ENCODE results near the gene ZNF691.

- TF ChIP-seq, protein P1, sequence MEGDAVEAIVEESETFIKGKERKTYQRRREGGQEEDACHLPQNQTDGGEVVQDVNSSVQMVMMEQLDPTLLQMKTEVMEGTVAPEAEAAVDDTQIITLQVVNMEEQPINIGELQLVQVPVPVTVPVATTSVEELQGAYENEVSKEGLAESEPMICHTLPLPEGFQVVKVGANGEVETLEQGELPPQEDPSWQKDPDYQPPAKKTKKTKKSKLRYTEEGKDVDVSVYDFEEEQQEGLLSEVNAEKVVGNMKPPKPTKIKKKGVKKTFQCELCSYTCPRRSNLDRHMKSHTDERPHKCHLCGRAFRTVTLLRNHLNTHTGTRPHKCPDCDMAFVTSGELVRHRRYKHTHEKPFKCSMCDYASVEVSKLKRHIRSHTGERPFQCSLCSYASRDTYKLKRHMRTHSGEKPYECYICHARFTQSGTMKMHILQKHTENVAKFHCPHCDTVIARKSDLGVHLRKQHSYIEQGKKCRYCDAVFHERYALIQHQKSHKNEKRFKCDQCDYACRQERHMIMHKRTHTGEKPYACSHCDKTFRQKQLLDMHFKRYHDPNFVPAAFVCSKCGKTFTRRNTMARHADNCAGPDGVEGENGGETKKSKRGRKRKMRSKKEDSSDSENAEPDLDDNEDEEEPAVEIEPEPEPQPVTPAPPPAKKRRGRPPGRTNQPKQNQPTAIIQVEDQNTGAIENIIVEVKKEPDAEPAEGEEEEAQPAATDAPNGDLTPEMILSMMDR (IDR thresholded peaks at IDR 0.05): no peak
- TF ChIP-seq POLR2A (IDR thresholded peaks at IDR 0.05): no peak
Measured at GRCh38 chr1:42821690-42822089, 24.7 kb upstream of the ZNF691 start.

Measured in body of pancreas (tissue), 4 donors.